PC-9 (cell line): ENCODE data around the gene SSTR3. TPM values are rescaled to one million over a fixed set of nuclear protein-coding genes. Genes with fewer than 3 reads are reported as not detected.

ENCODE experiments used
- BruUV-seq: library from RNA; stranded (reverse); fragments of 400-500 nt; replicated peaks from 2 replicates; lab custom pipeline; 2021; lab: Mats Ljungman, UMichigan
- CTCF ChIA-PET: fragments of 300-600 bp; sonication (Branson Sonifier 250); formaldehyde crosslinking; loops from one replicate; lab custom pipeline; 2022; ENCODE audit warnings: antibody characterized with exemption; lab: Charles Lee
- POLR2A ChIA-PET: fragments of 300-600 bp; sonication (Branson Sonifier 250); formaldehyde crosslinking; loops from one replicate; lab custom pipeline; 2022; ENCODE audit warnings: antibody characterized with exemption; ENCODE audit not compliant: unreplicated experiment; lab: Charles Lee
- DNase-seq, 2 experiments: peaks; one replicate each; pipeline versions ENCODE4 v3.0.0 to v3.0.0-alpha.2; 2015 to 2022; ENCODE audit warnings: mixed read lengths in 1 of 2
- H2AFZ ChIP-seq: fragments of 200-600 bp; sonication (generic); 2 replicates; pipeline ENCODE4 v1.8.1; 2017; ENCODE audit warnings: antibody characterized with exemption
- H3F3A ChIP-seq: fragments of 200-600 bp; sonication (generic); 2 replicates; pipeline ENCODE4 v1.8.1; 2017; ENCODE audit warnings: antibody characterized with exemption, mild to moderate bottlenecking, low read depth; ENCODE audit not compliant: insufficient read depth
- H3K27ac ChIP-seq: fragments of 200-600 bp; sonication (generic); 2 replicates; pipeline ENCODE4 v1.6.1; 2016; ENCODE audit warnings: mixed run types
- H3K27me3 ChIP-seq: fragments of 200-600 bp; sonication (generic); 2 replicates; pipeline ENCODE4 v1.6.1; 2016; ENCODE audit warnings: low read depth, mixed run types; ENCODE audit not compliant: insufficient read depth
- H3K36me3 ChIP-seq: fragments of 200-600 bp; sonication (generic); 2 replicates; pipeline ENCODE4 v1.6.1; 2016; ENCODE audit warnings: low read depth, mixed run types
- H3K4me1 ChIP-seq: fragments of 200-600 bp; sonication (generic); replicated peaks from 2 replicates; pipeline ENCODE4 v1.6.1; 2016; ENCODE audit warnings: mixed run types; ENCODE audit not compliant: insufficient read depth
- H3K4me2 ChIP-seq: fragments of 200-600 bp; sonication (generic); 2 replicates; pipeline ENCODE4 v1.6.1; 2017; ENCODE audit warnings: mixed run types
- H3K4me3 ChIP-seq: fragments of 200-600 bp; sonication (generic); 2 replicates; pipeline ENCODE4 v1.6.1; 2016; ENCODE audit warnings: mixed run types
- H3K79me2 ChIP-seq: fragments of 200-600 bp; sonication (generic); 2 replicates; pipeline ENCODE4 v1.6.1; 2017; ENCODE audit warnings: low read depth, mixed run types
- H3K9me2 ChIP-seq: fragments of 200-600 bp; sonication (generic); 2 replicates; pipeline ENCODE4 v1.8.1; 2017; ENCODE audit warnings: mild to moderate bottlenecking; ENCODE audit not compliant: insufficient read depth
- H3K9me3 ChIP-seq: fragments of 200-600 bp; sonication (generic); 2 replicates; pipeline ENCODE4 v1.8.1; 2016; ENCODE audit warnings: low read depth; ENCODE audit not compliant: insufficient read depth
- H4K20me1 ChIP-seq: fragments of 200-600 bp; sonication (generic); 2 replicates; pipeline ENCODE4 v1.8.1; 2017; ENCODE audit not compliant: insufficient read depth
- CTCF ChIP-seq: fragments of 200-600 bp; sonication (generic); conservative IDR thresholded peaks from 2 replicates; pipeline ENCODE4 v1.6.1; 2017; ENCODE audit warnings: mixed run types, antibody characterized with exemption, mild to moderate bottlenecking, moderate library complexity
- EZH2 ChIP-seq: fragments of 200-600 bp; sonication (generic); IDR thresholded peaks from 2 replicates; pipeline ENCODE4 v1.8.0; 2017; ENCODE audit warnings: antibody characterized with exemption, low read depth
- intact Hi-C: fragments of 100-400 bp; cut with micrococcal nuclease; formaldehyde crosslinking; loops from one replicate; pipeline ENCODE4 v1.10.0; 2022; ENCODE audit not compliant: unreplicated experiment
- total RNA-seq: library from RNA; stranded (reverse); gene quantifications from 2 replicates; pipeline ENCODE4 v1.2.3, GENCODE V29; 2021

The SSTR3 gene
- total RNA-seq, 1 experiment from 2014 or later, result not detected

GRCh38 chr22:37205046-37205445 is 7.2 kb downstream of the SSTR3 start:
- no TSS peak for BruUV-seq
- Histone ChIP-seq H3K4me1 (peaks cover 2% of the 10 kb centered on the region), H3K27ac (no peak overlapping the region), H3K4me2 (no peak overlapping the region), H3K9me2 (no peaks in the 10 kb centered on the region), H3F3A (no peaks in the 10 kb centered on the region; the same call in 1 of the 2 replicates), H3K9me3 (no peaks in the 10 kb centered on the region), H3K36me3 (no peaks in the 10 kb centered on the region), H2AFZ (no peak overlapping the region), H3K4me3 (no peak overlapping the region), H3K79me2 (no peaks in the 10 kb centered on the region), H3K27me3 (no peaks in the 10 kb centered on the region), H4K20me1 (no peaks in the 10 kb centered on the region)
- ChIA-PET CTCF (no interaction called here), POLR2A (no interaction called here)
- TF ChIP-seq CTCF, result no peak
- no peak for TF ChIP-seq EZH2
- no peak for DNase-seq
- intact Hi-C loops, result no loop called here

- intact Hi-C loops, result no loop called here
- Histone ChIP-seq H3K4me2 (no peak overlapping the region), H3K4me1 (peaks cover 7% of the 10 kb centered on the region), H3K27me3 (no peaks in the 10 kb centered on the region), H3K27ac (no peak overlapping the region), H4K20me1 (no peaks in the 10 kb centered on the region), H3K36me3 (no peaks in the 10 kb centered on the region), H3F3A (no peaks in the 10 kb centered on the region), H3K9me3 (no peaks in the 10 kb centered on the region), H3K79me2 (no peaks in the 10 kb centered on the region), H2AFZ (no peak overlapping the region), H3K4me3 (no peak overlapping the region), H3K9me2 (no peaks in the 10 kb centered on the region)
- TF ChIP-seq CTCF (no peak), EZH2 (no peak)
- CTCF ChIA-PET, result interaction anchor here (0.7 kb wide), 1 partner anchor 613 kb away, joined by 3 read pairs; no protein-coding TSS in a partner anchor
- no TSS peak for BruUV-seq
- POLR2A ChIA-PET, result no interaction called here
- no peak for DNase-seq
Measured at GRCh38 chr22:37204045-37204655, 8.1 kb downstream of the SSTR3 start.

GRCh38 chr22:37203354-37204044 is 8.8 kb downstream of the SSTR3 start:
- BruUV-seq, result no TSS peak
- TF ChIP-seq EZH2 (no peak), CTCF (no peak)

More at GRCh38 chr22:37203354-37204044, 8.8 kb downstream of the SSTR3 start:
- Histone ChIP-seq H3K4me1 (peaks cover 7% of the 10 kb centered on the region), H4K20me1 (no peaks in the 10 kb centered on the region), H2AFZ (no peak overlapping the region), H3K9me2 (no peaks in the 10 kb centered on the region), H3K27ac (no peak overlapping the region), H3K4me3 (no peak overlapping the region), H3K4me2 (no peak overlapping the region), H3K36me3 (no peaks in the 10 kb centered on the region), H3K27me3 (no peaks in the 10 kb centered on the region), H3F3A (no peaks in the 10 kb centered on the region), H3K9me3 (no peaks in the 10 kb centered on the region), H3K79me2 (peaks cover 4% of the 10 kb centered on the region; the same call in 1 of the 2 replicates)
- intact Hi-C loops, result no loop called here
- no peak for DNase-seq
- ChIA-PET CTCF (interaction anchor here (0.7 kb wide), 1 partner anchor 614 kb away, joined by 3 read pairs; no protein-coding TSS in a partner anchor), POLR2A (no interaction called here)
